Tibial nerve (tissue), 4 donors: ENCODE measurements around the gene SNX24. TPM values are rescaled to one million over a fixed set of nuclear protein-coding genes. Genes with fewer than 3 reads are reported as not detected.
"Not testable (repeated sequence)": the region's sequence is repeated elsewhere in the genome, so short reads cannot be mapped to it uniquely, and the experiment has no call there.

ENCODE experiments used
- DNase-seq, 2 donors: peaks; one replicate each; pipeline ENCODE4 v3.0.0-alpha.2; 2019; ENCODE audit warnings: low spot score in 2 of 2
- H3K27ac ChIP-seq, 4 donors: fragments of 200-600 bp; sonication (generic) in 3 of 4; one replicate each; pipeline ENCODE4 v1.5.1; 2017 to 2019; ENCODE audit warnings: mild to moderate bottlenecking in 1 of 4
- H3K27me3 ChIP-seq, 2 donors: fragments of 200-600 bp; sonication (generic) in 1 of 2; one replicate each; pipeline versions ENCODE4 v1.5.1 to v1.6.0; 2017 to 2019
- H3K36me3 ChIP-seq, 3 donors: fragments of 200-600 bp; sonication (generic); one replicate each; pipeline ENCODE4 v1.5.1; 2018 to 2019
- H3K4me1 ChIP-seq, 4 donors: fragments of 200-600 bp; sonication (generic) in 3 of 4; one replicate each; pipeline ENCODE4 v1.5.1; 2017 to 2019
- H3K4me3 ChIP-seq, 4 donors: fragments of 200-600 bp; sonication (generic) in 3 of 4; one replicate each; pipeline ENCODE4 v1.5.1; 2017 to 2019; ENCODE audit warnings: mild to moderate bottlenecking in 1 of 4, moderate library complexity in 1 of 4
- H3K9me3 ChIP-seq, 4 donors: fragments of 200-600 bp; sonication (generic) in 3 of 4; one replicate each; pipeline ENCODE4 v1.5.1; 2017 to 2019
- CTCF ChIP-seq, 5 experiments: fragments of 200-600 bp in 3 of 5; fragments of 450-650 bp in 2 of 5; sonication (generic) in 3 of 5; IDR thresholded peaks; one replicate each; pipeline ENCODE4 v1.5.1; 2016 to 2019; ENCODE audit warnings: antibody characterized with exemption in 5 of 5, mild to moderate bottlenecking in 3 of 5, moderate library complexity in 2 of 5
- EP300 ChIP-seq, 2 donors: sonication (generic); formaldehyde crosslinking; IDR thresholded peaks; one replicate each; pipeline ENCODE4 v1.6.1; 2017; ENCODE audit warnings: antibody characterized with exemption in 2 of 2, mild to moderate bottlenecking in 1 of 2
- POLR2A ChIP-seq, 2 donors: fragments of 450-650 bp; IDR thresholded peaks; one replicate each; pipeline ENCODE4 v1.6.1; 2017; ENCODE audit warnings: antibody characterized with exemption in 2 of 2, mild to moderate bottlenecking in 2 of 2, moderate library complexity in 2 of 2
- WGBS, 2 donors: methylation state at CpG; one replicate each; pipeline ENCODE4 v1.1.5; 2018; 5-methylcytosine and 5-hydroxymethylcytosine counted together
- total RNA-seq, 4 donors: library from RNA; depleted of rRNA; stranded (reverse); fragments of >200 nt; gene quantifications; one replicate each; pipeline ENCODE4 v1.1.0, GENCODE V29; 2016

The SNX24 gene
- total RNA-seq, 4 donors from 2014 or later: 32.0 to 69.5 (median 51.1) TPM

DNA sequence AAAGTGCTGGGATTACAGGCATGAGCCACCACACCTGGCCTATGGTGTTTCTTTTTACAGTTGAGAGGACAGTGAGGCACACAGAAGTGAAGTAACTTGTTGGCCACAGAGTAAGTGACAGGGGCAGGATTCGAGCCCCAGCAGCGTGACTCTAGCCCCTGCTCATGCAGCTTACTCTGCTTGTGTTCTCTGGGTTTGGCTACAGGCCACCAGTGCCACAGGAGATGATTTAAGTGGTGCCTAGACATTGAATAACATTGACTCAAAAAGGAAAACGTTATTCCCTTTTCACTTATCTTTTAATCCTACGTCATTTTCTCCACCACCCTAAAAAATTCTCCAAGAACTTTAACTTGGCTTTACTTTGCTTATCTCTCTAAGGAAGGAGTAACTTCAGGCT, 61.4 kb downstream of the SNX24 start:
- WGBS, 2 donors: 52 to 62% methylated on average over 4 of the region's 4 CpGs
- no peaks in the 10 kb centered on the region for H3K27me3 ChIP-seq
- no peak overlapping the region for H3K27ac ChIP-seq
- peaks cover 0 to 18% (median 0%) of the 10 kb centered on the region in 4 donors for H3K4me1 ChIP-seq
- H3K36me3 ChIP-seq: no peaks in the 10 kb centered on the region
- no peak for DNase-seq
- no peak overlapping the region for H3K4me3 ChIP-seq
- no peaks in the 10 kb centered on the region for H3K9me3 ChIP-seq
- no peak for TF ChIP-seq EP300 (IDR thresholded peaks at IDR 0.05)
- no peak for TF ChIP-seq CTCF (IDR thresholded peaks at IDR 0.05)
- TF ChIP-seq POLR2A (IDR thresholded peaks at IDR 0.05): no peak

DNA sequence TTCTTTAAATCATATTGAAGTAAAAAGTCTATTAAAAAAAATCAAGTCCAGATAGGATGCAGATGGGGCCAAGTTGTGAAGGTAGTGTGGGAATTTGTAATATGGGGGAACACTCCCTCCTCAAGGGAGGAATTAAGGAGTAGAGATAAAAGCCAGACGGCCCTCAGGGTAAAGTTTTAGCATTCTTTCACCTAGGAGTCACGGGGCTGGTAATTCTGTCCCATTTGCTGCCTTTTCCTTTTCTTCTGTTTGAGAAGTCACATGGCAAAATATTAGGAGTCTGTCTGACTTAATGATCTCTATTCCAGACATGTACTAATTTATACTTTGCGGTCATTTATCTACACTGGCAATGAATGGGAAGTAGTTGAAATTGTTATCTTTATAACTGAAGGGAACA, 61.9 kb downstream of the SNX24 start:
- 59 to 68% methylated on average over 3 of the region's 3 CpGs for WGBS, 2 donors
- Histone ChIP-seq H3K4me3 (no peak overlapping the region), H3K36me3 (no peaks in the 10 kb centered on the region), H3K27me3 (no peaks in the 10 kb centered on the region), H3K27ac (no peak overlapping the region), H3K4me1 (peaks cover 0 to 18% (median 0%) of the 10 kb centered on the region in 4 donors), H3K9me3 (no peaks in the 10 kb centered on the region)
- no peak for TF ChIP-seq POLR2A (IDR thresholded peaks at IDR 0.05)
- TF ChIP-seq CTCF (IDR thresholded peaks at IDR 0.05): no peak
- TF ChIP-seq EP300 (IDR thresholded peaks at IDR 0.05): no peak
- DNase-seq: no peak

GRCh38 chr5:122908108-122908507, 62.7 kb downstream of the SNX24 start:
- no peaks in the 10 kb centered on the region for H3K9me3 ChIP-seq
- no peak for TF ChIP-seq POLR2A (IDR thresholded peaks at IDR 0.05)
- TF ChIP-seq CTCF (IDR thresholded peaks at IDR 0.05): no peak
- no peak for TF ChIP-seq EP300 (IDR thresholded peaks at IDR 0.05)
- DNase-seq: no peak
- H3K27ac ChIP-seq: no peak overlapping the region
- peaks cover 0 to 18% (median 0%) of the 10 kb centered on the region in 4 donors for H3K4me1 ChIP-seq
- no peaks in the 10 kb centered on the region for H3K27me3 ChIP-seq
- 89% methylated on average over 6 of the region's 6 CpGs for WGBS, 2 donors
- no peaks in the 10 kb centered on the region for H3K36me3 ChIP-seq
- H3K4me3 ChIP-seq: no peak overlapping the region

DNA sequence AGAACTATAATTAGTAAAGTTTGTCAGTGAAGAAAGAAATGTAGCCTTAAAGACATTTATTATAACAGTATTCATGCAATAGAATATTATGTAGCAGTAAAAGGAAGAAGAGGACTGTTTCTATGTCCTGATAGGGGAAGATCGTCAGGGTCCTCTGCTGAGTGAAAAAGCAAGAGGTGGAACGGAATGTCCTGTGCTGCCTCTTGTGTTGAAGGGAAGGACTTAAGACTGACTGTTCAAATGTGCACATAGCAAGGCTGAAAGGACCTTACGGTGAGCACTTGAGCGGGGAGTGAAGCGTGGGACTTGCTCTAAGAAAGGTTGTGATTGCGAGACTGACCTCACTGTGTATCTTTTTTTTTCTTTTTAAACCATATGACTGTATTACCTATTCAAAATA, 63.2 kb downstream of the SNX24 start:
- no peak for DNase-seq
- H3K9me3 ChIP-seq: no peaks in the 10 kb centered on the region
- TF ChIP-seq EP300 (IDR thresholded peaks at IDR 0.05): no peak
- no peak for TF ChIP-seq CTCF (IDR thresholded peaks at IDR 0.05)
- H3K27ac ChIP-seq: no peak overlapping the region
- H3K4me3 ChIP-seq: no peak overlapping the region
- H3K36me3 ChIP-seq: no peaks in the 10 kb centered on the region
- WGBS, 2 donors: 90 to 92% methylated on average over 6 of the region's 6 CpGs
- H3K27me3 ChIP-seq: no peaks in the 10 kb centered on the region
- peaks cover 0 to 18% (median 0%) of the 10 kb centered on the region in 4 donors for H3K4me1 ChIP-seq

- 93 to 94% methylated on average over 5 of the region's 5 CpGs for WGBS, 2 donors
- Histone ChIP-seq H3K4me1 (peaks cover 0 to 18% (median 0%) of the 10 kb centered on the region in 4 donors), H3K27me3 (no peaks in the 10 kb centered on the region), H3K4me3 (no peak overlapping the region), H3K27ac (no peak overlapping the region), H3K9me3 (no peaks in the 10 kb centered on the region), H3K36me3 (no peaks in the 10 kb centered on the region)
- no peak for DNase-seq
- no peak for TF ChIP-seq POLR2A (IDR thresholded peaks at IDR 0.05)
- TF ChIP-seq EP300 (IDR thresholded peaks at IDR 0.05): no peak
- no peak for TF ChIP-seq CTCF (IDR thresholded peaks at IDR 0.05)
These were observed 64.2 kb downstream of the SNX24 start for GRCh38 chr5:122909470-122910100.

DNA sequence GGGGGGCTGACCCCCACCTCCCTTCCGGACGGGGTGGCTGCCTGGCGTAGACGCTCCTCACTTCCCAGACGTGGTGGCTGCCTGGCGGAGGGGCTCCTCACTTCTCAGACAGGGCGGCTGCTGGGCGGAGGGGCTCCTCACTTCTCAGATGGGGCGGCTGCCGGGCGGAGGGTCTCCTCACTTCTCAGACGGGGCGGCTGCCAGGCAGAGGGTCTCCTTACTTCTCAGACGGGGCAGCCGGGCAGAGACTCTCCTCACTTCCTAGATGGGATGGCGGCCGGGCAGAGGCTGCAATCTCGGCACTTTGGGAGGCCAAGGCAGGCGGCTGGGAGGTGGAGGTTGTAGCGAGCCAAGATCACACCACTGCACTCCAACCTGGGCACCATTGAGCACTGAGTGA, 68.0 kb downstream of the SNX24 start:
- H3K27ac ChIP-seq, H3K27me3 ChIP-seq, H3K4me3 ChIP-seq, DNase-seq, H3K9me3 ChIP-seq, H3K36me3 ChIP-seq: not testable (repeated sequence)
- peaks cover 0 to 20% (median 0%) of the 10 kb centered on the region in 4 donors for H3K4me1 ChIP-seq
- WGBS, 2 donors: 87 to 99% methylated on average over 3 to 16 of the region's 20 CpGs
